ENCODE results near the gene SIRT5.

The SIRT5 gene

DNA sequence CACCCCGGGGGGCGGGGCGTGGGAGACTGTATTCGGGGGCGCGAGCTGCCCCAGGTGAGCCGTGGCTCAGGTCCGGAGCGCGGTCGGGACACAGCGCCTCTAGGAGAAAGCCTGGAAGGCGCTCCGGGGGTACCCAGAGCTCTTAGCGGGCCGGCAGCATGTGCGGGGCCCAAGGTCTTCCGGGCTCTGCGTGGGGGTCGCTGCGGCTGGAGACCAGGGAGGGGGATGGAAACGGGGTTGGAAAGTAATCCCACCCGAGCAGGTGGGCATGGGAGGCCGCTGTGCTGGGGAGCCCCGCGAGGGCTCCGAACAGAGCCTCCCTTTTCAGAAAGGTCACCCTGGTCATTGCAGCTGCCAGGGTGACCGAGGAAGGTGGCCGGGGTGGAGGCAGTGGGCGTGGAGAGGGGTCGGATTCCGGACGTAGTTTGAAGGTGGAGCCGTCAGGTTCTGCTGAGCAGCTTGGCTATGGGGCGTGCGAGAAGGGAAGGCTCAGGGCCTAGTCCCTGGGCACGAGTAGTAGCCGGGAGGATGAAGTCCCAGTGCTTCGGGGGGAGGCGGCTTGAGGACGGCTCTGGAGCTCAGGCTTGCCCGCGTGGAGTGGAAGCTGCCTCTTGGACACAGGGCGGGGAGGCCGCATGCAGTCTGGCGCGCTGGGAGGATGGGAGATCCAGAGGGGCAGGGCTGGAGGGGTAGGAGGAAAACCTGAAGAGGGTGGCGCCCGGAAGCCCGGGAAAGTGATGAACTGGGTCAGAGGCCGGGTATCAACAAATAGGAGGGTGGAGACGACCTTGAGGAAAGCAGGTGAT, at the start of gene SIRT5:
Gene SIRT5, plus strand, starts transcription at position 31 of the 806 bp plus-strand sequence. CDS start 9,510 bp downstream, outside the sequence.
- Mint-ChIP-seq H3K4me3 (peak within 1 kb of the TSS; percentile 97), H3K27ac (ENCODE audit: low read depth) (peak within 1 kb of the TSS; percentile 95), H3K27me3 (no peaks in the 10 kb centered on the region), H3K36me3 (ENCODE audit: insufficient read depth) (peaks cover 16% of the 10 kb centered on the region), H3K4me1 (peaks cover 17% of the 10 kb centered on the region), H3K9me3 (no peaks in the 10 kb centered on the region)
- peak; percentile 77 for ATAC-seq (replicated peaks; ENCODE audit: extremely low read depth, poor library complexity, severe bottlenecking)
- DNase-seq (ENCODE audit: low spot score in 2 of 2): peak; percentile 62 to 64

DNA sequence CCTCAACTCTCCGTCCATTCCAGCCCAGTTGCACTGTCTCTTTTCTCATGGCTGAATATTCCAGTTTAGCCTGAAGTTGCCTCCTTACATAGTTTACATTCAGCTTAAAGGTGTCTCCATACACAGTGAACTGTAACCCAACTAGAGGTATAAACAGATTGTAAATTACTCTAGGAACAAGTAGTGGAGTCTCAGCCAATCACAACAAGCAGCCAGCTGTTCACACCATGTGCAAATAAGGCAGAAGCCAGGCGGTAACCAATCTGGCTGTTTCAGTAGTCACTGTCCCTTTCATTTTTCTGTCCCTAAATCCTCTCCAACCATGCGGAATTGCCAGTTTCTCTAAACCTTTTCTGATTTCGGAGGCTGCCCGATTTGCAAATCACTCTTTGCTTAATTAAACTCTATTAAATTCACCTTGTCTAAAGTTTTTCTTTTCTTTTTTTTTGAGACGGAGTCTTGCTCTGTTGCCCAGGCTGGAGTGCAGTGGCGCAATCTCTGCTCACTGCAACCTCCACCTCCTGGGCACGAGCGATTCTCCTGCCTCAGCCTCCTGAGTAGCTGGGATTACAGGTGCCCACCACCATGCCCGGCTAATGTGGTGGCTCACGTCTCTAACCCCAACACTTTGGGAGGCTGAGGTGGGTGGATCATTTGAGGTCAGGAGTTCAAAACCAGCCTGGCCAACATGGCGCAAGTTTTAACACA, 49.4 kb upstream of the SIRT5 start:
- Mint-ChIP-seq H3K36me3 (ENCODE audit: insufficient read depth) (peaks cover 3% of the 10 kb centered on the region), H3K4me1 (no peaks in the 10 kb centered on the region), H3K27ac (ENCODE audit: low read depth) (no peak overlapping the region), H3K27me3 (no peaks in the 10 kb centered on the region), H3K9me3 (no peaks in the 10 kb centered on the region), H3K4me3 (no peak overlapping the region)
- no peak for ATAC-seq (replicated peaks; ENCODE audit: extremely low read depth, poor library complexity, severe bottlenecking)
- DNase-seq (ENCODE audit: low spot score in 2 of 2): no peak

DNA sequence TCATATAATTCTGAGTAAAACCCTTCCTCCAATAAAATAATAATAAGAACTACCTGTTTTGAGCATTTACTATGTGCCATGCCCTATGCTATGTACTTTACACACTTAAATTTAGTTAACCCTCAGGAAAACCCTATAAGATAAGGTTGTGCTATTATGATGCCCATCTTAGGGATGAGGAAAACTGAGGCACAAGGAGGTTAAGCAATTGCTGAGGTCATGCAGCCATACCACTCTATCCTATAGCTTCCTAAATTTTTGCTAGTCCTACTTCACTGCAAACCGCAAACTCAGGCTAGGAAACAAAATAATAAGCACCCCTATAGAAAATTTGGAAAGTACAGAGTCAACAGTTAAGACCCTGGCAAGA, 48.1 kb upstream of the SIRT5 start:
- no peak overlapping the region for H3K4me3 Mint-ChIP-seq
- no peaks in the 10 kb centered on the region for H3K9me3 Mint-ChIP-seq
- peaks cover 5% of the 10 kb centered on the region for H3K36me3 Mint-ChIP-seq (ENCODE audit: insufficient read depth)
- no peak overlapping the region for H3K27ac Mint-ChIP-seq (ENCODE audit: low read depth)
- H3K27me3 Mint-ChIP-seq: no peaks in the 10 kb centered on the region
- H3K4me1 Mint-ChIP-seq: no peaks in the 10 kb centered on the region
- DNase-seq (ENCODE audit: low spot score in 2 of 2) (no peak), ATAC-seq (replicated peaks; ENCODE audit: extremely low read depth, poor library complexity, severe bottlenecking) (no peak)

DNA sequence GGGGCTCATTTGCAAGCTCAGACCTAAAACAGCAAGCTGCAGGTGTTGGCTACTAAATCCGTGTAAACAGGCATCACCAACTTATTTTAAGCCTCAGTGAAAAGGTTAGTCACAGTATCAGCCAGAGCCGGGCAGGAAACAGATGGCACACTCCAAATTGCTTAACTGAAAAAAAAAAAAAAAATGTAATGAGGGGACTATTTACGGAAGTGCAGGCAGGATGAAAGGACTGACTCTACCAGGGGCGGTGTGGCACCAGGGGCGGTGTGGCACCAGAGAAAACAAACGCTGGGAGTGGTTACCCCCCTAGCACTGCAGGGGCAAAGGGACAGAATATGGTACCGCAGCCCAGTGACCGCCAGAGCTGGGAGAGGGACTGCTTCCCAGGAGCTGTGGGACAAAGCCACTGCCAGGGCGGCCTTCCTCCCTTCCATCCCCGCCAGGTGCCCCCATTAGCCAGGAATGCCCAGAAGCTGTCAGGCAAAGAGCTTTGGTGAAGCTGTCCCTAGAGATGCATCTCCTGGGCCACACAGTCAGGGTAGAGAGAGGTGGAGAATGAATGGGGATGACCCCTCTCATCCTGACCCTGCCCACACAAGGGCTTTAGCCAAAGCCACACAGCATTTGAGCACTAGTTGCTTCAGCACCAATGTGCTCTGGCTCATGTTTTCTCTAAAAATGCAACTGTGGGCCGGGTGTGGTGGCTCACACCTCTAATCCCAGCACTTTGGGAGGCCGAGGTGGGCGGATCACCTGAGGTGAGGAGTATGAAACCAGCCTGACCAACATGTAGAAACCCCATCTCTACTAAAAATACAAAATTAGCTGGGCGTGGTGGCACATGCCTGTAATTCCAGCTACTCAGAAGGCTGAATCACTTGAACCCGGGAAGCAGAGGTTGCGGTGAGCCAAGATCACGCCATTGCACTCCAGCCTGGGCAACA, 47.4 kb upstream of the SIRT5 start:
- DNase-seq (ENCODE audit: low spot score in 2 of 2) (no peak), ATAC-seq (replicated peaks; ENCODE audit: extremely low read depth, poor library complexity, severe bottlenecking) (peak; percentile 77)
- H3K27me3 Mint-ChIP-seq: no peaks in the 10 kb centered on the region
- H3K9me3 Mint-ChIP-seq: no peaks in the 10 kb centered on the region
- H3K4me3 Mint-ChIP-seq: no peak overlapping the region
- H3K27ac Mint-ChIP-seq (ENCODE audit: low read depth): no peak overlapping the region
- peaks cover 5% of the 10 kb centered on the region for H3K36me3 Mint-ChIP-seq (ENCODE audit: insufficient read depth)
- no peaks in the 10 kb centered on the region for H3K4me1 Mint-ChIP-seq

DNA sequence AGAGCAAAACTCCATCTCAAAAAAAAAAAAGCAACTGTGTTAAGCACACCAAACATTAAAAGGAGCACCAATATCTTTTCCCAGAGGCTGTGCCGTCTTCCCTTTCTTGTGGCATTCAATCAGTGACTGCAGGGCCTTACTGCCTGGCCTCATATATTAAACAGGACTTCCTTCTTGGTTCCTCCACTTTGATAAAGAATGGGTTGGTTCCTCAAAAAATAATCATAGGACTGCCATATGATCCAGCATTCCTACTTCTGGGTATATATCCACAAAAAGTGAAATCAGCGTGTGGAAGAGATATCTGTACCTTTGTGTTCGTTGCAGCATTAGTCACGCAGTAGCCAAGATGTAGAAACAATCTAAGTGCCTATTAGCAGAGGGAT, 46.7 kb upstream of the SIRT5 start:
- no peak for DNase-seq (ENCODE audit: low spot score in 2 of 2)
- Mint-ChIP-seq H3K36me3 (ENCODE audit: insufficient read depth) (peaks cover 5% of the 10 kb centered on the region), H3K4me1 (no peaks in the 10 kb centered on the region), H3K27me3 (no peaks in the 10 kb centered on the region), H3K4me3 (no peak overlapping the region), H3K9me3 (no peaks in the 10 kb centered on the region), H3K27ac (ENCODE audit: low read depth) (no peak overlapping the region)
- no peak for ATAC-seq (replicated peaks; ENCODE audit: extremely low read depth, poor library complexity, severe bottlenecking)

DNA sequence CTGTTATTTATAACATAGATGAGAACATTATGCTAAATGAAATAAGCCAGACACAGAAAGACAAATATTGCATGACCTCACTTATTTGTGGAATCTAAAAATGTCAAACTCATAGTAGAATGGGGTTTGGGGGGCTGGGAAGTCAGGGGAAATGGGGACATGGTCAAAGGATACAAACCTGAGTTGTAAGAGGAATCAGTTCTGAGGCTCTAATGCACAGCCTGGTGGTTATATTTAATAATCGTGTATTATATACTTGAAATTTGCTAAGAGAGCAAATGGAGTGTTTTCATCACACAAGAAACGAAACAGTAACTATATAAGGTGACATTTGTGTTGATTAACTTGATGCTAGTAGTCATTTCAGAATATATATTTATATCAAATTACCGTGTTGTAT, 46.2 kb upstream of the SIRT5 start:
- H3K27ac Mint-ChIP-seq (ENCODE audit: low read depth): no peak overlapping the region
- no peak for ATAC-seq (replicated peaks; ENCODE audit: extremely low read depth, poor library complexity, severe bottlenecking)
- H3K36me3 Mint-ChIP-seq (ENCODE audit: insufficient read depth): peaks cover 5% of the 10 kb centered on the region
- H3K4me3 Mint-ChIP-seq: no peak overlapping the region
- no peaks in the 10 kb centered on the region for H3K9me3 Mint-ChIP-seq
- no peaks in the 10 kb centered on the region for H3K4me1 Mint-ChIP-seq
- no peak for DNase-seq (ENCODE audit: low spot score in 2 of 2)
- H3K27me3 Mint-ChIP-seq: no peaks in the 10 kb centered on the region

DNA sequence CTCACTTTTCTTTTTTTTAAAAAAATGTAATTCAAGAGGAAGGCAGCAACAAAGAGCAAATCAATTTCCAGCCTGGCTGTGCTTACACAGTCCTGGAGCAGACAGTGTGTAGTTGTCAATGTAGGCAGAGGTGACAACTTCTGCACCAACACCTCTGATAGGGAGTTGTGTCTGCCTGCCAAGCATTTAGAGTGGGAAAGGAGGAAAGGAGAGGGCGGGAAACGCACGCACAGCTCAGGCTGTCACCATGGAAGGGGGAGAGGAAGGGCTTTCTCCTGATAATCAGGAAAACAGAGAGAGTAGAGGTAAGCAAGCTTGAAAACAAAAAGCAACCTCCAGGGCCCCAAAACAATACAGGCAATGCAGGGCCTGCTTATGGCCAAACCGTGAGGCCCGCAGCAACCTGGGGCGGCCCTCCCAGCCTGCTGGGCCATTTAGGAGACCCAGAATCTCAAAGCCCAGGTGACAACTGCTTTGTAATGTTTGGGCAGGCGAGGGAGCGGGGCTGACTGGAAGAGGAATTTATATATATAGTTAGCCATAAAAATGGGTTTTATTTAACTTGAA, 45.5 kb upstream of the SIRT5 start:
- ATAC-seq (replicated peaks; ENCODE audit: extremely low read depth, poor library complexity, severe bottlenecking): no peak
- Mint-ChIP-seq H3K36me3 (ENCODE audit: insufficient read depth) (peaks cover 5% of the 10 kb centered on the region), H3K27ac (ENCODE audit: low read depth) (no peak overlapping the region), H3K9me3 (no peaks in the 10 kb centered on the region), H3K27me3 (no peaks in the 10 kb centered on the region), H3K4me1 (no peaks in the 10 kb centered on the region), H3K4me3 (no peak overlapping the region)
- DNase-seq (ENCODE audit: low spot score in 2 of 2): no peak

DNA sequence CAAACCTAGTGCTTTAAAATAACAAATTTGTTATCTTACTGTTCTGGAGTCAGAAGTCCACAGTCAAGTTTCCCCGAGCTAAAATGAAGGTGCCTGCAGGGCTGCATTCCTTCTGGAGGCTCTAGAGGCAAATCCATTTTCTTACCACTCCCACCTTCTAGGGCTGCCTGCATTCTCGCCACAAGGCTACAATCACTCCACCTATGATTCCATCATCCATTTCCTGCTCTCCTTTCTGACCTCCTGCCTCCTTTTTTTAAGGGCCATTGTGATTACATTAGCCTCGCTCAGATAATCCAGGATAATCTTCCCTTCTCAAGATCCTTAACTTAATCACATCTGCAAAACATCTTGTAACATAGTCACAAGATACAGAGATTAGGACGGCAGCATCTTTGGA, 42.4 kb upstream of the SIRT5 start:
- no peaks in the 10 kb centered on the region for H3K9me3 Mint-ChIP-seq
- H3K27ac Mint-ChIP-seq (ENCODE audit: low read depth): no peak overlapping the region
- H3K27me3 Mint-ChIP-seq: no peaks in the 10 kb centered on the region
- peaks cover 5% of the 10 kb centered on the region for H3K36me3 Mint-ChIP-seq (ENCODE audit: insufficient read depth)
- no peaks in the 10 kb centered on the region for H3K4me1 Mint-ChIP-seq
- ATAC-seq (replicated peaks; ENCODE audit: extremely low read depth, poor library complexity, severe bottlenecking) (no peak), DNase-seq (ENCODE audit: low spot score in 2 of 2) (no peak)
- H3K4me3 Mint-ChIP-seq: no peak overlapping the region

DNA sequence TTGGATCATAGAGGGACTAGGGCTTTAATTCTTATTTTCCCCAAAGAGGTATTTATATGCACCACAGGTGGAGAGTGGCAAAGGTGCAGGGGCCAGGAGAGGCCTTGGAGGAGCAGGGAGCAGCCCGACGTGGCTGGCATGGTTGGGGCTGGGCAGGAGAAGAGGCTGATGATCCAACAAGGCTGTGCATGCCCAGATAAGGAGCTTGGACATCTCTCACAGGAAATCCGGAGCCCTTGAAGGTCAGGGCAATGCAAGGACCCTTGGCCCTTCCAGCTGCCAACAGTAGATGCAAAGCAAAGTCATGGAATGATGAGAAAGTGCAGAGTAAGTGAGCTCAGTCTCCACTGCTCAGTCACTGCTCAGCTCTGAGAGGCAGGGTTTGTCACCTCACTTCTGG, 39.9 kb upstream of the SIRT5 start:
- peaks cover 2% of the 10 kb centered on the region for H3K36me3 Mint-ChIP-seq (ENCODE audit: insufficient read depth)
- H3K4me3 Mint-ChIP-seq: no peak overlapping the region
- H3K9me3 Mint-ChIP-seq: no peaks in the 10 kb centered on the region
- ATAC-seq (replicated peaks; ENCODE audit: extremely low read depth, poor library complexity, severe bottlenecking) (no peak), DNase-seq (ENCODE audit: low spot score in 2 of 2) (no peak)
- no peaks in the 10 kb centered on the region for H3K4me1 Mint-ChIP-seq
- no peak overlapping the region for H3K27ac Mint-ChIP-seq (ENCODE audit: low read depth)
- H3K27me3 Mint-ChIP-seq: no peaks in the 10 kb centered on the region

DNA sequence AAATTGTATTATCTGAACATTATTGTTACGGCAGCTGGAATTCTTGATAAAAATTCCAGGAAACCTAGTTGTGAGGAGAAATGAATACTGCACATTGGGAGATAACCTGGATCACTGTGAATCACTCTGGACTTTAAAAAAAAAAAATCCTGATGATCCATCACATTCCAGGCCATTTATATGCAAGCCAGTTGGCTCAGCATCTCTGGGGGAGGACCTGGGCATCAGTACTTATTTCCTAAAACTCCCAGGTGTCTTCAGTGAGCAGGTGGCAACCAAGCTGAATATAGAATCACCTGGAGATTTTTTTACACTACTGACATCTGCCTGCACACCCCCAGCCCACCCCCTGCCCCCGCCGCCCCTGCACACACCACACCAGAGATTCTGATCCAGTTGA, 39.1 kb upstream of the SIRT5 start:
- H3K9me3 Mint-ChIP-seq: no peaks in the 10 kb centered on the region
- no peak overlapping the region for H3K27ac Mint-ChIP-seq (ENCODE audit: low read depth)
- ATAC-seq (replicated peaks; ENCODE audit: extremely low read depth, poor library complexity, severe bottlenecking): no peak
- no peaks in the 10 kb centered on the region for H3K4me1 Mint-ChIP-seq
- no peak overlapping the region for H3K4me3 Mint-ChIP-seq
- no peak for DNase-seq (ENCODE audit: low spot score in 2 of 2)
- H3K27me3 Mint-ChIP-seq: no peaks in the 10 kb centered on the region
- H3K36me3 Mint-ChIP-seq (ENCODE audit: insufficient read depth): peaks cover 2% of the 10 kb centered on the region

DNA sequence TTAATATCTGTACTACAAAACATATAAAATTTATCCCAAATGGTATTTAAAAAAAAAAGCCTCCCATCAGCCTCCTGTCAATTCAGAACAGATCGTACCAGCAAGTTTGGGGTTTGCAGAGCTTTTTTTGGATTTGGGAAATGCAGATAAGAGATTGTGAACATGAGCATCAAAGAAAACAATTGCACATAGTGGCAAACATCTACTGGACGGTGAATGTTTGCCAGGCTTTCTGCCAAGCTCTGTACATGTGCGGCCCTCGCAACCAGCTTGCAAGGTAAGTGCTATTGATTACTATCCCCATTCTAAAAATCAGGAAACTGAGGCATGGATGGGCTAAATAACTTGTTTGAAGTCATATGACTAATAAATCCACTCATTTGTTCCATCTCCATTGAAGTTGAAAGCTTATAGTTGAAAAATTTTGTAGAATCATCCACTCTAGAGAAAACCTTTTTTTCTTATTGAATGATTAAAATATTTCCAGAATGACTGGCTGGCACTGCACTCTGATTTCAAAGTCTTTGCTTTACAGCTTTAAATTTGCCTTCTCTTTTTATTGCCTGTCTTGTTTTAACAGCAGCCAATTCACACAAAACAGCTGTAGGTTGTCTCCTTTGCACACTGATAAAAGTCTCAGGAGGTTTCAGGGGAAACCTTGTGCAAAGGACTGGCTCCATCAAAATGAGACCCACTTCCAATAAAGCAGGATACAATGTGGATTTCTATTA, 37.4 kb upstream of the SIRT5 start:
- Mint-ChIP-seq H3K27ac (ENCODE audit: low read depth) (no peak overlapping the region), H3K27me3 (no peaks in the 10 kb centered on the region), H3K4me3 (no peak overlapping the region), H3K4me1 (no peaks in the 10 kb centered on the region), H3K9me3 (no peaks in the 10 kb centered on the region), H3K36me3 (ENCODE audit: insufficient read depth) (no peaks in the 10 kb centered on the region)
- DNase-seq (ENCODE audit: low spot score in 2 of 2) (no peak), ATAC-seq (replicated peaks; ENCODE audit: extremely low read depth, poor library complexity, severe bottlenecking) (no peak)

DNA sequence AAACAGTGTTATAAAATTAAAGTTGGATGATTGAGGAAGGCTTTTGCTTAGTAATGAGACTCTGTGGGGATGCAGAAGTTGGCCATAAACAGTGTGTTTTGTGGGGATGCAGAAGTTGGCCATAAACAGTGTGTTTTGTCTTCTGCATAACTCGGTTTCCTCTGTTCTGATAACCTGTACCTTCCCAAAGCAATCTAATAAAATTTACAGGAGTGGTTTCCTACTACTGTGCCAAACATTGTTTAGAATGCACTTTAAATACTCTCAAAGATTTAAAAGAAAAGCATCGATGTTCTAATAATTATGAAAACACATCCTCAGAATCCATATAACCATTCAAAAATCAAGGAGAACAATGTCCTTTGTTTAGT, 36.9 kb upstream of the SIRT5 start:
- no peak overlapping the region for H3K27ac Mint-ChIP-seq (ENCODE audit: low read depth)
- ATAC-seq (replicated peaks; ENCODE audit: extremely low read depth, poor library complexity, severe bottlenecking) (no peak), DNase-seq (ENCODE audit: low spot score in 2 of 2) (no peak)
- H3K36me3 Mint-ChIP-seq (ENCODE audit: insufficient read depth): no peaks in the 10 kb centered on the region
- H3K9me3 Mint-ChIP-seq: no peaks in the 10 kb centered on the region
- no peak overlapping the region for H3K4me3 Mint-ChIP-seq
- no peaks in the 10 kb centered on the region for H3K4me1 Mint-ChIP-seq
- no peaks in the 10 kb centered on the region for H3K27me3 Mint-ChIP-seq
